Mesenchymal stem cell (in vitro differentiated cells and primary cell): ENCODE measurements around the gene USH2A.

Experiments
- DNase-seq: peaks from one replicate; pipeline ENCODE4 v3.0.0-alpha.2; 2013
- H2AFZ ChIP-seq: one replicate; pipeline ENCODE4 v1.6.1; 2013; ENCODE audit warnings: low read depth, mild to moderate bottlenecking, control low read depth, inconsistent platforms, low read length, moderate library complexity
- H2AK5ac ChIP-seq: 2 replicates; pipeline ENCODE4 v1.6.1; 2013; ENCODE audit warnings: low read length, moderate library complexity, mild to moderate bottlenecking, inconsistent platforms; ENCODE audit not compliant: severe bottlenecking
- H2BK120ac ChIP-seq: one replicate; pipeline ENCODE4 v1.6.1; 2013; ENCODE audit warnings: low read depth, mild to moderate bottlenecking, inconsistent platforms, low read length, moderate library complexity
- H2BK12ac ChIP-seq, 2 experiments: one replicate each; pipeline ENCODE4 v1.6.1; 2013; ENCODE audit warnings: inconsistent platforms in 2 of 2, low read length in 2 of 2, mild to moderate bottlenecking in 2 of 2, moderate library complexity in 2 of 2, control low read depth in 1 of 2
- H2BK15ac ChIP-seq: one replicate; pipeline ENCODE4 v1.6.1; 2013; ENCODE audit warnings: mild to moderate bottlenecking, low read depth, inconsistent platforms; ENCODE audit not compliant: poor library complexity, severe bottlenecking
- H2BK5ac ChIP-seq: 2 replicates; pipeline ENCODE4 v1.6.1; 2013; ENCODE audit warnings: low read depth, mild to moderate bottlenecking, low read length, control low read depth, inconsistent platforms; ENCODE audit not compliant: poor library complexity, severe bottlenecking
- H3K14ac ChIP-seq, 2 experiments: one replicate each; pipeline ENCODE4 v1.6.1; 2013; ENCODE audit warnings: inconsistent platforms in 2 of 2, low read length in 2 of 2, control low read depth in 1 of 2, mild to moderate bottlenecking in 1 of 2, moderate library complexity in 1 of 2
- H3K18ac ChIP-seq, 2 experiments: one replicate each; pipeline ENCODE4 v1.6.1; 2013; ENCODE audit warnings: inconsistent platforms in 2 of 2, low read length in 2 of 2, control low read depth in 1 of 2, low read depth in 1 of 2, mild to moderate bottlenecking in 1 of 2
- H3K23ac ChIP-seq, 2 experiments: one replicate each; pipeline ENCODE4 v1.6.1; 2013; ENCODE audit warnings: inconsistent platforms in 2 of 2, low read length in 2 of 2, mild to moderate bottlenecking in 2 of 2, moderate library complexity in 2 of 2, control low read depth in 1 of 2
- H3K27ac ChIP-seq: 2 replicates; pipeline ENCODE4 v1.5.1; 2013; ENCODE audit warnings: mild to moderate bottlenecking, moderate library complexity, low read length, control low read depth, inconsistent platforms; ENCODE audit not compliant: poor library complexity, severe bottlenecking
- H3K27me3 ChIP-seq, 2 experiments: 2 replicates each; pipeline versions ENCODE4 v1.6.1 to v1.7.0; 2013; ENCODE audit warnings: low read length in 2 of 2, mild to moderate bottlenecking in 2 of 2, moderate library complexity in 2 of 2, control low read depth in 1 of 2, inconsistent platforms in 1 of 2; ENCODE audit not compliant: control insufficient read depth in 1 of 2, insufficient read depth in 1 of 2
- H3K36me3 ChIP-seq, 2 experiments: 2 replicates each; pipeline versions ENCODE4 v1.6.1 to v1.7.0; 2013; ENCODE audit warnings: low read length in 2 of 2, control low read depth in 1 of 2, inconsistent platforms in 1 of 2, low read depth in 1 of 2, mild to moderate bottlenecking in 1 of 2; ENCODE audit not compliant: insufficient read depth in 2 of 2, control insufficient read depth in 1 of 2
- H3K4ac ChIP-seq, 2 experiments: one replicate each; pipeline ENCODE4 v1.6.1; 2013; ENCODE audit warnings: inconsistent platforms in 2 of 2, low read length in 2 of 2, mild to moderate bottlenecking in 2 of 2, moderate library complexity in 2 of 2, control low read depth in 1 of 2, low read depth in 1 of 2
- H3K4me1 ChIP-seq: 2 replicates; pipeline ENCODE4 v1.6.1; 2013; ENCODE audit warnings: low read depth, low read length, control low read depth; ENCODE audit not compliant: control insufficient read depth, insufficient read depth
- H3K4me2 ChIP-seq: 2 replicates; pipeline ENCODE4 v1.6.1; 2013; ENCODE audit warnings: low read length, mild to moderate bottlenecking, inconsistent platforms; ENCODE audit not compliant: poor library complexity, severe bottlenecking
- H3K4me3 ChIP-seq, 2 experiments: 2 replicates each; pipeline versions ENCODE4 v1.5.1 to v1.7.0; 2013; ENCODE audit warnings: low read length in 2 of 2, mild to moderate bottlenecking in 2 of 2, control low read depth in 1 of 2, low read depth in 1 of 2; ENCODE audit not compliant: insufficient read depth in 1 of 2
- H3K79me1 ChIP-seq: replicated peaks from 2 replicates; pipeline ENCODE4 v1.6.1; 2013; ENCODE audit warnings: mild to moderate bottlenecking, control low read depth, low read length, inconsistent platforms; ENCODE audit not compliant: poor library complexity, severe bottlenecking
- H3K9ac ChIP-seq: 2 replicates; pipeline ENCODE4 v1.7.0; 2013; ENCODE audit warnings: mild to moderate bottlenecking, low read length, moderate library complexity
- H3K9me3 ChIP-seq: 2 replicates; pipeline ENCODE4 v1.7.0; 2013; ENCODE audit warnings: mild to moderate bottlenecking, low read length; ENCODE audit not compliant: control insufficient read depth
- H4K8ac ChIP-seq: one replicate; pipeline ENCODE4 v1.6.1; 2013; ENCODE audit warnings: inconsistent platforms, mild to moderate bottlenecking, low read length, moderate library complexity
- H4K91ac ChIP-seq: one replicate; pipeline ENCODE4 v1.6.1; 2013; ENCODE audit warnings: mild to moderate bottlenecking, low read length, inconsistent platforms
- WGBS: methylation state at CpG from one replicate; pipeline ENCODE4 v1.1.7; 2013; ENCODE audit warnings: mixed read lengths; 5-methylcytosine and 5-hydroxymethylcytosine counted together

The USH2A gene

GRCh38 chr1:215875712-215876111 is 547.5 kb downstream of the USH2A start:
- no CpG with 5 or more reads among the region's 1 CpG for WGBS
- no peaks in the 10 kb centered on the region for H3K79me1 ChIP-seq

GRCh38 chr1:215875236-215875635 is 548.0 kb downstream of the USH2A start:
- Histone ChIP-seq H3K14ac (no peak overlapping the region), H3K79me1 (no peaks in the 10 kb centered on the region), H4K91ac (no peak overlapping the region), H2BK12ac (no peak overlapping the region), H3K4me2 (no peak overlapping the region), H3K23ac (no peak overlapping the region), H2AK5ac (no peak overlapping the region), H3K4me3 (no peak overlapping the region), H3K9ac (no peak overlapping the region), H3K27me3 (no peaks in the 10 kb centered on the region), H2BK120ac (no peak overlapping the region), H2BK5ac (no peak overlapping the region), H4K8ac (no peak overlapping the region), H3K4me1 (no peaks in the 10 kb centered on the region), H2AFZ (no peak overlapping the region), H3K4ac (no peak overlapping the region), H3K9me3 (no peaks in the 10 kb centered on the region), H3K36me3 (no peaks in the 10 kb centered on the region), H2BK15ac (no peak overlapping the region), H3K27ac (no peak overlapping the region), H3K18ac (no peak overlapping the region)
- no peak for DNase-seq
- no CpG with 5 or more reads among the region's 3 CpGs for WGBS

More at GRCh38 chr1:215875712-215876111, 547.5 kb downstream of the USH2A start:
- Histone ChIP-seq H3K4me2 (no peak overlapping the region), H3K23ac (no peak overlapping the region), H3K18ac (no peak overlapping the region), H3K4me3 (no peak overlapping the region), H3K27me3 (no peaks in the 10 kb centered on the region), H3K36me3 (no peaks in the 10 kb centered on the region), H3K4ac (no peak overlapping the region), H3K4me1 (no peaks in the 10 kb centered on the region), H2BK15ac (no peak overlapping the region), H2AK5ac (no peak overlapping the region), H2AFZ (no peak overlapping the region), H3K9me3 (no peaks in the 10 kb centered on the region), H3K27ac (no peak overlapping the region), H4K8ac (no peak overlapping the region), H2BK5ac (no peak overlapping the region), H2BK120ac (no peak overlapping the region), H2BK12ac (no peak overlapping the region), H3K14ac (no peak overlapping the region), H3K9ac (no peak overlapping the region), H4K91ac (no peak overlapping the region)
- no peak for DNase-seq

- no peak for DNase-seq
- no peaks in the 10 kb centered on the region for H3K4me1 ChIP-seq
- H2BK120ac ChIP-seq, result no peak overlapping the region
- no peak overlapping the region for H3K9ac ChIP-seq
- H3K23ac ChIP-seq, result no peak overlapping the region
- H2BK15ac ChIP-seq, result no peak overlapping the region
- no peaks in the 10 kb centered on the region for H3K9me3 ChIP-seq
- H3K27me3 ChIP-seq, result no peaks in the 10 kb centered on the region
- no peak overlapping the region for H2AK5ac ChIP-seq
- 68% methylated on average over 3 of the region's 3 CpGs for whole genome bisulfite sequencing
- H3K4ac ChIP-seq, result no peak overlapping the region
- H2BK5ac ChIP-seq, result no peak overlapping the region
- no peaks in the 10 kb centered on the region for H3K79me1 ChIP-seq
- H3K4me2 ChIP-seq, result no peak overlapping the region
- H3K14ac ChIP-seq, result no peak overlapping the region
- no peak overlapping the region for H2AFZ ChIP-seq
- no peak overlapping the region for H3K4me3 ChIP-seq
- no peak overlapping the region for H3K27ac ChIP-seq
- H3K18ac ChIP-seq, result no peak overlapping the region
- no peak overlapping the region for H4K8ac ChIP-seq
- no peak overlapping the region for H4K91ac ChIP-seq
- no peaks in the 10 kb centered on the region for H3K36me3 ChIP-seq
- H2BK12ac ChIP-seq, result no peak overlapping the region
These were observed 550.6 kb downstream of the USH2A start for GRCh38 chr1:215872658-215873057.

DNA sequence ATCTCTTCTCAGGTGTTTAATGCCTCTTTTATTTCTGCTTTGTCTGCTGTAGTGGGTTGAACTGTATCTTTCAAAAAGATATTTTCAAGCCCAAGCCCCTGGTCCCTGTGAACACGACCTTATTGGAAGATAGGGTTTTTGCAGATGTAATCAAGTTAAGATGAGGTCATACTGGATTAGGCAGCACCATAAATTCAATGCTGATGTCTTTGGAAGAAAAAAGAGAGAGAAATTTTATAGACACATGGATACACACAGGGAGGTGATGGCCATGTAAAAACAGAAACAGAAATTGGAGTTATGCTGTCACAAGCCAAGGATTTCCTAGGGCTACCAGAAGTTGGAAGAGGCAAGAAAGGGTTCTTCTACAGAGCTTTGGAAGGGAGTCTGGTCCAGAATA is 554.7 kb downstream of the USH2A start:
- no peak overlapping the region for H3K14ac ChIP-seq
- no peak overlapping the region for H3K18ac ChIP-seq
- no peak overlapping the region for H3K4me3 ChIP-seq
- H3K23ac ChIP-seq, result no peak overlapping the region
- no peak overlapping the region for H4K91ac ChIP-seq
- H2BK120ac ChIP-seq, result no peak overlapping the region
- no peak overlapping the region for H2AFZ ChIP-seq
- no peak for DNase-seq
- no peaks in the 10 kb centered on the region for H3K79me1 ChIP-seq
- H2AK5ac ChIP-seq, result no peak overlapping the region
- H2BK12ac ChIP-seq, result no peak overlapping the region
- no peaks in the 10 kb centered on the region for H3K27me3 ChIP-seq
- H3K36me3 ChIP-seq, result no peaks in the 10 kb centered on the region
- H3K9me3 ChIP-seq, result no peaks in the 10 kb centered on the region
- no peaks in the 10 kb centered on the region for H3K4me1 ChIP-seq
- WGBS, result 81% methylated on average over 1 of the region's 1 CpG
- no peak overlapping the region for H3K27ac ChIP-seq
- H3K4ac ChIP-seq, result no peak overlapping the region
- H3K9ac ChIP-seq, result no peak overlapping the region
- no peak overlapping the region for H2BK15ac ChIP-seq
- H3K4me2 ChIP-seq, result no peak overlapping the region
- no peak overlapping the region for H4K8ac ChIP-seq
- H2BK5ac ChIP-seq, result no peak overlapping the region
